Sigmoid colon (tissue), 4 donors: Measurements from ENCODE around the gene PANX1.
A peak's percentile ranks its signal among the peaks of the same experiment; 100 is the strongest.

Experiments
- EP300 ChIP-seq, 4 donors: sonication (generic); formaldehyde crosslinking; IDR thresholded peaks; one replicate each; pipeline ENCODE4 v1.6.1; 2017; ENCODE audit warnings: antibody characterized with exemption in 4 of 4
- POLR2A ChIP-seq, 2 donors: fragments of 450-650 bp; IDR thresholded peaks; one replicate each; pipeline ENCODE4 v1.6.1; 2016; ENCODE audit warnings: antibody characterized with exemption in 2 of 2, mild to moderate bottlenecking in 2 of 2, moderate library complexity in 2 of 2
- POLR2AphosphoS5 ChIP-seq, 4 donors: sonication (generic); formaldehyde crosslinking; IDR thresholded peaks; one replicate each; pipeline ENCODE4 v1.6.1; 2017; ENCODE audit warnings: antibody characterized with exemption in 4 of 4
- TF ChIP-seq, protein P1 (sequence below), 4 experiments: fragments of 450-650 bp in 3 of 4; fragments of 200-600 bp in 1 of 4; IDR thresholded peaks; one replicate each; pipeline ENCODE4 v1.5.1; 2016 to 2019; ENCODE audit warnings: antibody characterized with exemption in 4 of 4, mild to moderate bottlenecking in 3 of 4, moderate library complexity in 2 of 4

DNA sequence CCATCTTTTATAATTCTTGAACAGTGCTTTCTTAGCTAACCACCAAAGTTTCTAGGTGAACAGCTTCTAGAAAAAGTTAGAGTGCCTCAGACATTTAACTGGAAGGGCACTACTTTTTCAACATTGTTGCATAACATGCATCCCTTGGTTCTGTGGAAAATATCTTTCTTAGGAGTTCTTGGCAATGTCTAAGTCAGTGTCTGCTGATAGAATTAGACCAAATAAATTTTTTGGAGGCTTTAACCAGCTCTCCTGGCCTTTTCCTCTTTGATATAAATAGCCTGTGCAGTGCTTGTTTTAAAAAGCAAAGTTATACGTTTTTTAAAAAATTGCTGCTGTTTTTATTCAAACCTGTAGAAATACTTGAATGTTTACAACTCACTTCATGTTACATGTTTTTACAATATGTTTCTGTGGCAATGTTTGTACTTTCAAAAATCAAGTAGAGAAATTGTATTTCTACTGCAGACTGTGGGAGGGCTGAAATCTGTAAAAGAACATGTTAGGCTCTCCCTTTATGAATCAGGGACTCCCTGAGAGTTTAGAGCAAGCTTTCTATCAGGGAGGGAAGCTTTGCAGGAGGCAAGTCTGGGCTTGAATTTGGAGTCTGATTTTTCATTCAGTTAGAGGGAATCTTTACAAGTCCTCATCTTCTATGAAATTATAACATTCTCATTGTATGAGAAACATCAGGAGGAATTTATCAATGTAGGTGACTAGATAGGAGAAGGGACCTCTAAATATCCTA is 16.3 kb upstream of the PANX1 start:
- TF ChIP-seq POLR2AphosphoS5 (IDR thresholded peaks at IDR 0.05) (peak in 1 of 4 donors; percentile 30), POLR2A (IDR thresholded peaks at IDR 0.05) (no peak), EP300 (IDR thresholded peaks at IDR 0.05) (no peak)
- TF ChIP-seq, protein P1, sequence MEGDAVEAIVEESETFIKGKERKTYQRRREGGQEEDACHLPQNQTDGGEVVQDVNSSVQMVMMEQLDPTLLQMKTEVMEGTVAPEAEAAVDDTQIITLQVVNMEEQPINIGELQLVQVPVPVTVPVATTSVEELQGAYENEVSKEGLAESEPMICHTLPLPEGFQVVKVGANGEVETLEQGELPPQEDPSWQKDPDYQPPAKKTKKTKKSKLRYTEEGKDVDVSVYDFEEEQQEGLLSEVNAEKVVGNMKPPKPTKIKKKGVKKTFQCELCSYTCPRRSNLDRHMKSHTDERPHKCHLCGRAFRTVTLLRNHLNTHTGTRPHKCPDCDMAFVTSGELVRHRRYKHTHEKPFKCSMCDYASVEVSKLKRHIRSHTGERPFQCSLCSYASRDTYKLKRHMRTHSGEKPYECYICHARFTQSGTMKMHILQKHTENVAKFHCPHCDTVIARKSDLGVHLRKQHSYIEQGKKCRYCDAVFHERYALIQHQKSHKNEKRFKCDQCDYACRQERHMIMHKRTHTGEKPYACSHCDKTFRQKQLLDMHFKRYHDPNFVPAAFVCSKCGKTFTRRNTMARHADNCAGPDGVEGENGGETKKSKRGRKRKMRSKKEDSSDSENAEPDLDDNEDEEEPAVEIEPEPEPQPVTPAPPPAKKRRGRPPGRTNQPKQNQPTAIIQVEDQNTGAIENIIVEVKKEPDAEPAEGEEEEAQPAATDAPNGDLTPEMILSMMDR (IDR thresholded peaks at IDR 0.05), result no peak
